ENCODE results near the gene IGF1R. TPM values are rescaled to one million over a fixed set of nuclear protein-coding genes. Genes with fewer than 3 reads are reported as not detected.

The IGF1R gene
- total RNA-seq, 1 donor from 2014 or later = 145 TPM

DNA sequence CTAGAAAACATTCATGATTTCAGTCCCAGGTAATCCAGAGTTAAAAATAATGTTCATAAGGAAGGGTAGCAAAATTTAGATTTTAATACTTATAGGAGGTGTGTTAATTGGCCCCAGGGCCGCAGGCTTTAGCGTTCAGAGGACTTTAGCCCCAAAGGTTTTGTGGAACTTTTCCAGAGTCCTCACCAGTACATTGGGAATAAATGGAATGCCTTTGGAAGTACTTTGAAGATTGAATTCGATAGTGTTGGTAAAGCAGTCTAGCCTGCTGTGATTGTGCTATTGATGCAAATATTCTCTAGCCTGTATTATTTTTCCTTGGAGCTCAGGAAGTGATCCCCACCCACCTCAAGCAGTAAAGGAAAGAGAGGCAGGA, 137.1 kb downstream of the IGF1R start:
- TF ChIP-seq, protein P1, sequence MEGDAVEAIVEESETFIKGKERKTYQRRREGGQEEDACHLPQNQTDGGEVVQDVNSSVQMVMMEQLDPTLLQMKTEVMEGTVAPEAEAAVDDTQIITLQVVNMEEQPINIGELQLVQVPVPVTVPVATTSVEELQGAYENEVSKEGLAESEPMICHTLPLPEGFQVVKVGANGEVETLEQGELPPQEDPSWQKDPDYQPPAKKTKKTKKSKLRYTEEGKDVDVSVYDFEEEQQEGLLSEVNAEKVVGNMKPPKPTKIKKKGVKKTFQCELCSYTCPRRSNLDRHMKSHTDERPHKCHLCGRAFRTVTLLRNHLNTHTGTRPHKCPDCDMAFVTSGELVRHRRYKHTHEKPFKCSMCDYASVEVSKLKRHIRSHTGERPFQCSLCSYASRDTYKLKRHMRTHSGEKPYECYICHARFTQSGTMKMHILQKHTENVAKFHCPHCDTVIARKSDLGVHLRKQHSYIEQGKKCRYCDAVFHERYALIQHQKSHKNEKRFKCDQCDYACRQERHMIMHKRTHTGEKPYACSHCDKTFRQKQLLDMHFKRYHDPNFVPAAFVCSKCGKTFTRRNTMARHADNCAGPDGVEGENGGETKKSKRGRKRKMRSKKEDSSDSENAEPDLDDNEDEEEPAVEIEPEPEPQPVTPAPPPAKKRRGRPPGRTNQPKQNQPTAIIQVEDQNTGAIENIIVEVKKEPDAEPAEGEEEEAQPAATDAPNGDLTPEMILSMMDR (IDR thresholded peaks at IDR 0.05; ENCODE audit: partially characterized antibody, unreplicated experiment) = no peak
- H3K36me3 Mint-ChIP-seq (ENCODE audit: unreplicated experiment) = no peaks in the 10 kb centered on the region
- peaks cover 13% of the 10 kb centered on the region for H3K9me3 Mint-ChIP-seq (ENCODE audit: unreplicated experiment)
- peaks cover 59% of the 10 kb centered on the region for H3K4me1 Mint-ChIP-seq (ENCODE audit: low read depth, unreplicated experiment)
- peaks cover 12% of the 10 kb centered on the region for H3K27me3 Mint-ChIP-seq (ENCODE audit: unreplicated experiment)
- no peak for DNase-seq
- peak overlapping the region; percentile 92 for H3K27ac Mint-ChIP-seq (ENCODE audit: unreplicated experiment)
- H3K4me3 Mint-ChIP-seq (ENCODE audit: unreplicated experiment) = peak overlapping the region; percentile 72

DNA sequence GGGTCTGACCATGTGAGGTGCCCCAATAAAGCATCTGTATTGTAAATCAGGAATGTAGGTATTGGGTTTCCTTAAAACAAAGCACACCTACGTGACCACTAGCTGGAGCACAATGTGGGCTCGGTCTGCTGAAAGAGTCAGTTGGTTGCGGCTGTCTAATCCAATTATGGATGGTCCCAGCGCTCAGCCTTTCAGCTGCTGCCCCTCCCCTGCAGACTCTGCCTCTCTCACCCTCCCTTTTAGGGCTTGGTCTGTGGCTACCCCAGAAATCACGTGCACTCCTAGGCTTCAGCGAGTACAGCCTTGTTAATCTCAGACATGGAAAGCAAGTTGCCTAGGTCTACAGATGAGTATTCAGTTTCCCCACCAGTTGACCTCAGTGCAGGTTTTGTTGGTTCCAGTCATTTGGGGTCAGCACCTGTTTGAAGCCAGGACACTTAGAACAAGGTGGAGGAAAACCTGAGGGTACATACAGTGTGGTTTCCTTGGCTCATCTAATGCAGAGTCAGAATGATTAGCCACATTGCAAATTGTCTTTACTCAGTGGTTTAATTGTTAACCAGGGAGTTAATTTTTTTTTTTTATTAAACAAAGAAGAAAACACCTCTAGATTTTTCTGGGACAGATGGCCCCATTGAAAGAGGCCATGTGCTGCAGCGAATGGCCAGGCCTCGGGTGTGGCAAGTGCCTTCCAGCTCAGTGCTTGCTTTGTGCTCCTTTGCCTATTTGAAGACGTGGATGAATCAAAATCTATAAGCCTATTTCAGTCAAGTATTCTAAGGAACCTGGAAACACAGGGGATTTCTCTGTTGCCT, 137.7 kb downstream of the IGF1R start:
- peak overlapping the region; percentile 72 for H3K4me3 Mint-ChIP-seq (ENCODE audit: unreplicated experiment)
- TF ChIP-seq, protein P1 (IDR thresholded peaks at IDR 0.05; ENCODE audit: partially characterized antibody, unreplicated experiment) = no peak
- H3K27me3 Mint-ChIP-seq (ENCODE audit: unreplicated experiment) = peaks cover 12% of the 10 kb centered on the region
- peaks cover 65% of the 10 kb centered on the region for H3K4me1 Mint-ChIP-seq (ENCODE audit: low read depth, unreplicated experiment)
- DNase-seq = peak; percentile 70
- H3K27ac Mint-ChIP-seq (ENCODE audit: unreplicated experiment) = peak overlapping the region; percentile 92
- H3K36me3 Mint-ChIP-seq (ENCODE audit: unreplicated experiment) = no peaks in the 10 kb centered on the region
- H3K9me3 Mint-ChIP-seq (ENCODE audit: unreplicated experiment) = peaks cover 13% of the 10 kb centered on the region

DNA sequence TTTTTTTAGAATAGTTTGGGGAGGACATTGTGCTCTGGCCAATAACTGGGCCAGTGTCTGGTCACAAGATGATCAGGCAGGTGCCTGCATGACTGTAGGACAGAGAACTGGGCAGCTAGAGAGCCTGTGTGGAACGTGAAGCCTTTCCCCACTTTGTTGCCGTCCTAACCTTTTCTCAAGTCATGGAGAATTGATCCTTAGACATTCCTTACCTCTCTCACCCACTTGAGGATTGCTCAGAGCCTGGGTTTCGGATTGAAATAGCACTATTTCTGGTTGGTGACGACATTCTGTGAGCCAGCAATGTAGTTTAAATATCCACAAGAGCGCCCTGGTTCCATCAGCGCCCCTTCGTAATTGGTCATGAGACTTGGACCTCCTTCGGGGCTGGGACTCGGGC, 138.4 kb downstream of the IGF1R start:
- Mint-ChIP-seq H3K4me3 (ENCODE audit: unreplicated experiment) (peak overlapping the region; percentile 72), H3K4me1 (ENCODE audit: low read depth, unreplicated experiment) (peaks cover 72% of the 10 kb centered on the region), H3K27ac (ENCODE audit: unreplicated experiment) (peak overlapping the region; percentile 92), H3K36me3 (ENCODE audit: unreplicated experiment) (no peaks in the 10 kb centered on the region), H3K9me3 (ENCODE audit: unreplicated experiment) (peaks cover 13% of the 10 kb centered on the region), H3K27me3 (ENCODE audit: unreplicated experiment) (peaks cover 12% of the 10 kb centered on the region)
- TF ChIP-seq, protein P1 (IDR thresholded peaks at IDR 0.05; ENCODE audit: partially characterized antibody, unreplicated experiment) = no peak
- no peak for DNase-seq

DNA sequence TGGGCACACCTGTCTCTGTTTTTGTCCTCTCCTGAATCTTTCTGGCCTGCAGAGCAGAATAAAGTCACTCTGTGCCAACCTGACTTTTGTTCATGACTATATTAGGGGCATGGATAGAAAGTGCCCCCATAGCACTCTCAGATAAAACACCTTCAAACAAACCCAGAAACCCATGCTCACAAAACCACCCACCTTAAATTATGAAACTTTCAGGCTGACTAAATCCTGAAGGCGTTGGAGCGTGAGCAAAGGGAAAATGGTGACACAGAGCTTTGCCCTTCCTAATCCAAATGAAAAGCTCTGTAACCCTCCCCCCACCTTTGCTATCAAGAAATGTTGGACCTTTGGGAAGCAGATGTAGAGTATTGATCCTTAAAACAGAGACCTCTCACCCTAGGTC, 138.9 kb downstream of the IGF1R start:
- H3K36me3 Mint-ChIP-seq (ENCODE audit: unreplicated experiment) = no peaks in the 10 kb centered on the region
- peaks cover 72% of the 10 kb centered on the region for H3K4me1 Mint-ChIP-seq (ENCODE audit: low read depth, unreplicated experiment)
- H3K27me3 Mint-ChIP-seq (ENCODE audit: unreplicated experiment) = peaks cover 12% of the 10 kb centered on the region
- H3K27ac Mint-ChIP-seq (ENCODE audit: unreplicated experiment) = peak overlapping the region; percentile 92
- no peak for DNase-seq
- H3K9me3 Mint-ChIP-seq (ENCODE audit: unreplicated experiment) = peaks cover 11% of the 10 kb centered on the region
- peak overlapping the region; percentile 55 for H3K4me3 Mint-ChIP-seq (ENCODE audit: unreplicated experiment)
- TF ChIP-seq, protein P1 (IDR thresholded peaks at IDR 0.05; ENCODE audit: partially characterized antibody, unreplicated experiment) = no peak

All from glutamatergic neuron (in vitro differentiated cells).